ENCODE results near the gene STYXL1. TPM values are rescaled to one million over a fixed set of nuclear protein-coding genes. Genes with fewer than 3 reads are reported as not detected.

STYXL1 gene
- total and polyA plus RNA-seq, 4 donors, result 36.6 to 45.8 (median 41.3) TPM

- Histone ChIP-seq H3K9ac (ENCODE audit: insufficient read depth in 1 of 2, low read length in 2 of 2) (no peak overlapping the region), H3K27ac (ENCODE audit: low read depth in 1 of 2, low read length in 1 of 2) (peak overlapping the region in 1 of 2 donors; percentile 76), H3K4me1 (ENCODE audit: control insufficient read depth in 5 of 5, insufficient read depth in 5 of 5, low read length in 5 of 5) (peaks cover 0 to 26% (median 0%) of the 10 kb centered on the region in 5 donors), H3K4me3 (no peak overlapping the region), H3K9me3 (ENCODE audit: control insufficient read depth in 4 of 4, insufficient read depth in 3 of 4, low read length in 3 of 4) (no peaks in the 10 kb centered on the region), H3K27me3 (ENCODE audit: control insufficient read depth in 3 of 3, insufficient read depth in 3 of 3, low read length in 2 of 3) (no peaks in the 10 kb centered on the region), H3K36me3 (ENCODE audit: control insufficient read depth in 4 of 4, insufficient read depth in 4 of 4, low read length in 4 of 4) (peaks cover 0 to 3% (median 1%) of the 10 kb centered on the region in 4 donors)
- TF ChIP-seq CTCF (IDR thresholded peaks at IDR 0.05; ENCODE audit: control extremely low read depth, extremely low read depth), result no peak
- DNase-seq (no peak), ATAC-seq (ENCODE audit: insufficient read depth, low FRiP score) (no peak)
- WGBS, 2 donors, result 51 to 71% methylated on average over 9 of the region's 9 CpGs
These were observed 99.6 kb downstream of the STYXL1 start for GRCh38 chr7:75948179-75948578.

Small RNA genes within 50 kb of the gene (small RNA-seq; reads per million reads assigned to genes)
- not detected for gene RNU6-863P (ENCODE audit: low replicate concordance)

Other genes starting within 250 kb of the STYXL1 start
- 1 to 10 TPM in 1 of 2 donors, not detected in 1; 4.8 TPM for gene CCL24, start 234.2 kb downstream of the STYXL1 start, total RNA-seq
- 1 to 10 TPM; 1.1 to 2.8 TPM for gene CCL24, start 234.2 kb downstream of the STYXL1 start, polyA plus RNA-seq
- gene RHBDD2, start 169.0 kb downstream of the STYXL1 start, total RNA-seq, result 100 to 1,000 TPM in 1 of 2 donors, 10 to 100 TPM in 1; 25.1 to 102 TPM
- 10 to 100 TPM; 67.0 to 97.1 TPM for gene RHBDD2, start 169.0 kb downstream of the STYXL1 start, polyA plus RNA-seq
- 100 to 1,000 TPM; 111 to 284 TPM for gene POR, start 132.8 kb downstream of the STYXL1 start, total RNA-seq
- gene POR, start 132.8 kb downstream of the STYXL1 start, polyA plus RNA-seq, result 100 to 1,000 TPM; 243 to 305 TPM
- gene TMEM120A, start 53.4 kb downstream of the STYXL1 start, total RNA-seq, result 10 to 100 TPM; 15.7 to 58.8 TPM
- gene TMEM120A, start 53.4 kb downstream of the STYXL1 start, polyA plus RNA-seq, result 10 to 100 TPM; 56.5 to 90.1 TPM
- 100 to 1,000 TPM in 1 of 2 donors, 10 to 100 TPM in 1; 54.3 to 200 TPM for gene MDH2, start 106 bp upstream of the STYXL1 start, total RNA-seq
- gene MDH2, start 106 bp upstream of the STYXL1 start, polyA plus RNA-seq, result 100 to 1,000 TPM in 1 of 2 donors, 10 to 100 TPM in 1; 58.3 to 113 TPM
- under 1 TPM; 0.14 to 0.83 TPM for gene SRRM3, start 153.9 kb upstream of the STYXL1 start, total RNA-seq
- under 1 TPM; 0.56 to 0.71 TPM for gene SRRM3, start 153.9 kb upstream of the STYXL1 start, polyA plus RNA-seq